ENCODE measurements around the gene HEXD.
"Not testable (repeated sequence)": the region's sequence is repeated elsewhere in the genome, so short reads cannot be mapped to it uniquely, and the experiment has no call there.

The HEXD gene

GRCh38 chr17:82418001-82418986 is at the start of gene HEXD, which contains the start of gene OGFOD3:
Gene HEXD, plus strand, starts transcription at chr17:82418347. Its CDS starts 1,453 bp downstream, at chr17:82419800.
Gene OGFOD3, minus strand, starts transcription at chr17:82418586. Its CDS starts 101 bp downstream, at chr17:82418485.
- FAIRE-seq (no peak), DNase-seq (ENCODE audit: insufficient read length, low spot score) (peak; percentile 86)
- TF ChIP-seq CTCF (IDR thresholded peaks at IDR 0.05; ENCODE audit: insufficient read depth, missing control alignments) = no peak

GRCh38 chr17:82369211-82369610 is 48.9 kb upstream of the HEXD start:
- DNase-seq (ENCODE audit: insufficient read length, low spot score) (no peak), FAIRE-seq (no peak)
- TF ChIP-seq CTCF (IDR thresholded peaks at IDR 0.05; ENCODE audit: insufficient read depth, missing control alignments) = no peak

- FAIRE-seq = no peak
- no peak for DNase-seq (ENCODE audit: insufficient read length, low spot score)
- no peak for TF ChIP-seq CTCF (IDR thresholded peaks at IDR 0.05; ENCODE audit: insufficient read depth, missing control alignments)
These were observed 47.4 kb upstream of the HEXD start for GRCh38 chr17:82370471-82371332.

- no peak for FAIRE-seq
- no peak for DNase-seq (ENCODE audit: insufficient read length, low spot score)
- TF ChIP-seq CTCF (IDR thresholded peaks at IDR 0.05; ENCODE audit: insufficient read depth, missing control alignments) = no peak
These were observed 46.6 kb upstream of the HEXD start, which contains the start of gene UTS2R for GRCh38 chr17:82371333-82372248. Gene UTS2R, plus strand, starts transcription at chr17:82371765. Its CDS starts 2,560 bp downstream, at chr17:82374325.

GRCh38 chr17:82372249-82373071 is 45.7 kb upstream of the HEXD start:
- FAIRE-seq (no peak), DNase-seq (ENCODE audit: insufficient read length, low spot score) (no peak)
- no peak for TF ChIP-seq CTCF (IDR thresholded peaks at IDR 0.05; ENCODE audit: insufficient read depth, missing control alignments)

- not testable (repeated sequence) for DNase-seq (ENCODE audit: insufficient read length, low spot score); FAIRE-seq
These were observed 45.1 kb upstream of the HEXD start for GRCh38 chr17:82373072-82373452.

All from D721Med (cell line).